H1 (cell line): ENCODE results near the gene CDCA7. TPM values are rescaled to one million over a fixed set of nuclear protein-coding genes. Genes with fewer than 3 reads are reported as not detected.

Experiments used
- CTCF ChIA-PET: fragments of 300-600 bp; sonication (Branson Sonifier 250); formaldehyde crosslinking; loops from one replicate; lab custom pipeline; 2021; ENCODE audit not compliant: partially characterized antibody; lab: Charles Lee
- POLR2A ChIA-PET: fragments of 300-600 bp; sonication (Branson Sonifier 250); formaldehyde crosslinking; loops from one replicate; lab custom pipeline; 2021; ENCODE audit warnings: inconsistent platforms; ENCODE audit not compliant: partially characterized antibody; lab: Charles Lee
- DNase-seq, 2 experiments: peaks; one replicate each; pipeline versions ENCODE4 v3.0.0 to v3.0.0-alpha.2; 2010 to 2022; ENCODE audit warnings: low spot score in 2 of 2, low read depth in 1 of 2, mixed read lengths in 1 of 2
- FAIRE-seq: peaks from 2 replicates; lab custom pipeline; 2011; peaks lifted over from hg19 to GRCh38; lab: Jason Lieb, UNC
- H2AFZ ChIP-seq: 2 replicates; pipeline ENCODE4 v1.8.1; 2012; ENCODE audit warnings: low read length, inconsistent platforms
- H2AK5ac ChIP-seq: 2 replicates; pipeline ENCODE4 v1.6.1; 2013; ENCODE audit warnings: low read depth, low read length
- H2BK120ac ChIP-seq: replicated peaks from 2 replicates; pipeline ENCODE3; 2013; ENCODE audit warnings: low read depth, low read length, inconsistent platforms
- H2BK12ac ChIP-seq: 2 replicates; pipeline ENCODE4 v1.6.1; 2013; ENCODE audit warnings: low read depth, low read length
- H2BK15ac ChIP-seq: 2 replicates; pipeline ENCODE4 v1.6.1; 2013; ENCODE audit warnings: low read length
- H2BK20ac ChIP-seq: 2 replicates; pipeline ENCODE4 v1.6.1; 2013; ENCODE audit warnings: low read length
- H2BK5ac ChIP-seq: 2 replicates; pipeline ENCODE4 v1.6.1; 2013; ENCODE audit warnings: low read depth, low read length
- H3K14ac ChIP-seq: 2 replicates; pipeline ENCODE4 v1.6.1; 2013; ENCODE audit warnings: inconsistent platforms; ENCODE audit not compliant: insufficient read length
- H3K18ac ChIP-seq: 2 replicates; pipeline ENCODE4 v1.6.1; 2013; ENCODE audit warnings: low read length; ENCODE audit errors: extremely low read depth
- H3K23ac ChIP-seq: 2 replicates; pipeline ENCODE4 v1.6.1; 2013; ENCODE audit warnings: inconsistent platforms; ENCODE audit not compliant: insufficient read length
- H3K23me2 ChIP-seq: 2 replicates; pipeline ENCODE4 v1.6.1; 2013; ENCODE audit warnings: low read depth, low read length
- H3K27ac ChIP-seq: 2 replicates; pipeline ENCODE4 v1.6.1; 2011; ENCODE audit warnings: low read depth, low read length, inconsistent platforms
- H3K27me3 ChIP-seq, 4 experiments: replicated peaks in 1 of 4; 1 replicate in 1 of 4; 2 replicates in 3 of 4; pipeline versions ENCODE4 v1.6.1 to v1.8.1; 2011 to 2013; ENCODE audit warnings: low read length in 3 of 4, mild to moderate bottlenecking in 3 of 4, inconsistent platforms in 2 of 4, mixed read lengths in 2 of 4, moderate library complexity in 1 of 4; ENCODE audit not compliant: control insufficient read depth in 3 of 4, insufficient read depth in 3 of 4; ENCODE audit errors: extremely low read depth in 1 of 4
- H3K36me3 ChIP-seq, 4 experiments: 2 replicates each; pipeline versions ENCODE4 v1.6.1 to v1.8.1; 2011 to 2013; ENCODE audit warnings: mild to moderate bottlenecking in 4 of 4, low read length in 3 of 4, moderate library complexity in 2 of 4, control low read depth in 1 of 4, inconsistent platforms in 1 of 4; ENCODE audit not compliant: insufficient read depth in 4 of 4, control insufficient read depth in 2 of 4
- H3K4ac ChIP-seq: replicated peaks from 2 replicates; pipeline ENCODE3; 2013; ENCODE audit warnings: low read length, low read depth, mixed read lengths, inconsistent platforms; ENCODE audit not compliant: insufficient read length
- H3K4me1 ChIP-seq, 4 experiments: replicated peaks in 1 of 4; 1 replicate in 1 of 4; 2 replicates in 3 of 4; pipeline versions ENCODE4 v1.6.1 to v1.8.1; 2011 to 2013; ENCODE audit warnings: low read length in 3 of 4, inconsistent platforms in 2 of 4, mixed read lengths in 1 of 4; ENCODE audit not compliant: insufficient read depth in 4 of 4, control insufficient read depth in 3 of 4
- H3K4me2 ChIP-seq, 2 experiments: 2 replicates each; pipeline versions ENCODE4 v1.6.1 to v1.8.1; 2011 to 2013; ENCODE audit warnings: low read depth in 2 of 2, low read length in 2 of 2, control low read depth in 1 of 2, inconsistent platforms in 1 of 2, mild to moderate bottlenecking in 1 of 2; ENCODE audit not compliant: insufficient read depth in 1 of 2
- H3K4me3 ChIP-seq, 4 experiments: fragments of 200-600, 300-600 bp in 1 of 4; sonication (generic), shearing (Covaris generic), sonication (Bioruptor Twin) in 1 of 4; 2 replicates each; pipeline versions ENCODE4 v1.5.1 to v1.8.1; 2011 to 2016; ENCODE audit warnings: low read length in 4 of 4, low read depth in 3 of 4, control low read depth in 2 of 4, inconsistent platforms in 2 of 4, mild to moderate bottlenecking in 2 of 4, mixed read lengths in 1 of 4, moderate library complexity in 1 of 4; ENCODE audit not compliant: insufficient read depth in 2 of 4; ENCODE audit errors: extremely low read depth in 1 of 4
- H3K56ac ChIP-seq: replicated peaks from 2 replicates; pipeline ENCODE3; 2013; ENCODE audit warnings: low read depth, mild to moderate bottlenecking, mixed read lengths, low read length, inconsistent platforms; ENCODE audit not compliant: insufficient read length
- H3K79me1 ChIP-seq: 2 replicates; pipeline ENCODE4 v1.6.1; 2013; ENCODE audit warnings: low read depth, low read length, control low read depth
- H3K79me2 ChIP-seq, 2 experiments: 2 replicates each; pipeline versions ENCODE4 v1.6.1 to v1.8.1; 2012 to 2013; ENCODE audit warnings: low read length in 2 of 2, mild to moderate bottlenecking in 2 of 2, inconsistent platforms in 1 of 2; ENCODE audit not compliant: insufficient read depth in 2 of 2, control insufficient read depth in 1 of 2
- H3K9ac ChIP-seq, 4 experiments: replicated peaks in 1 of 4; 1 replicate in 1 of 4; 2 replicates in 3 of 4; pipeline versions ENCODE4 v1.6.1 to v1.8.1; 2011 to 2013; ENCODE audit warnings: low read depth in 3 of 4, low read length in 3 of 4, control low read depth in 2 of 4, mild to moderate bottlenecking in 2 of 4, moderate library complexity in 2 of 4, inconsistent platforms in 1 of 4; ENCODE audit errors: extremely low read depth in 1 of 4
- H3K9me3 ChIP-seq, 2 experiments: 2 replicates each; pipeline versions ENCODE4 v1.6.1 to v1.8.1; 2012 to 2013; ENCODE audit warnings: mild to moderate bottlenecking in 2 of 2, moderate library complexity in 2 of 2, control low read depth in 1 of 2, inconsistent platforms in 1 of 2, low read depth in 1 of 2, low read length in 1 of 2, mixed read lengths in 1 of 2; ENCODE audit not compliant: insufficient read depth in 2 of 2
- H4K20me1 ChIP-seq, 2 experiments: replicated peaks in 1 of 2; 2 replicates each; pipeline versions ENCODE3 to v1.8.1; 2011 to 2013; ENCODE audit warnings: inconsistent platforms in 2 of 2, low read length in 2 of 2, mild to moderate bottlenecking in 1 of 2; ENCODE audit not compliant: insufficient read depth in 2 of 2, control insufficient read depth in 1 of 2
- H4K5ac ChIP-seq: 2 replicates; pipeline ENCODE4 v1.6.1; 2013; ENCODE audit warnings: low read length, low read depth, mixed read lengths, inconsistent platforms; ENCODE audit not compliant: insufficient read length
- H4K8ac ChIP-seq: 2 replicates; pipeline ENCODE4 v1.8.0; 2013; ENCODE audit warnings: mild to moderate bottlenecking, moderate library complexity, low read length, inconsistent platforms; ENCODE audit not compliant: insufficient read depth; ENCODE audit errors: extremely low read depth
- H4K91ac ChIP-seq: replicated peaks from 2 replicates; pipeline ENCODE3; 2013; ENCODE audit warnings: low read length, mixed read lengths, inconsistent platforms; ENCODE audit not compliant: insufficient read length
- BRCA1 ChIP-seq: IDR thresholded peaks from 2 replicates; pipeline ENCODE4 v1.6.1; 2012; ENCODE audit warnings: low read depth, low read length, improper control_type of control experiment
- CHD1 ChIP-seq: IDR thresholded peaks from 2 replicates; pipeline ENCODE4 v1.6.1; 2012; ENCODE audit warnings: low read depth, low read length, improper control_type of control experiment
- JUN ChIP-seq: IDR thresholded peaks from 2 replicates; pipeline ENCODE4 v1.6.1; 2011; ENCODE audit warnings: low read depth, mild to moderate bottlenecking, improper control_type of control experiment, low read length
- JUND ChIP-seq: IDR thresholded peaks from 2 replicates; pipeline ENCODE4 v1.6.1; 2011; ENCODE audit warnings: mild to moderate bottlenecking, improper control_type of control experiment, low read length
- KDM1A ChIP-seq: fragments of 200-600, 300-600 bp; sonication (generic); IDR thresholded peaks from 2 replicates; pipeline ENCODE4 v1.7.1; 2016; ENCODE audit warnings: mild to moderate bottlenecking, low read length, borderline replicate concordance
- KDM4A ChIP-seq: IDR thresholded peaks from one replicate; pipeline ENCODE4 v1.7.1; 2012; ENCODE audit warnings: low read depth, mild to moderate bottlenecking, moderate library complexity, low read length, inconsistent platforms; ENCODE audit not compliant: severe bottlenecking
- POLR2A ChIP-seq, 2 experiments: IDR thresholded peaks; 1 replicate in 1 of 2; 2 replicates in 1 of 2; pipeline ENCODE4 v1.6.1; 2011; ENCODE audit warnings: low read depth in 2 of 2, low read length in 2 of 2, mild to moderate bottlenecking in 2 of 2; ENCODE audit errors: control extremely low read depth in 1 of 2
- RAD21 ChIP-seq, 2 experiments: IDR thresholded peaks in 1 of 2; conservative IDR thresholded peaks in 1 of 2; 2 replicates each; pipeline ENCODE4 v1.6.1; 2011; ENCODE audit warnings: low read depth in 2 of 2, low read length in 2 of 2, improper control_type of control experiment in 1 of 2, inconsistent platforms in 1 of 2, mild to moderate bottlenecking in 1 of 2, moderate library complexity in 1 of 2
- TAF1 ChIP-seq: IDR thresholded peaks from 2 replicates; pipeline ENCODE4 v1.6.1; 2011; ENCODE audit warnings: mild to moderate bottlenecking, low read depth, low read length
- YY1 ChIP-seq: IDR thresholded peaks from 2 replicates; pipeline ENCODE4 v1.6.1; 2011; ENCODE audit warnings: low read depth, mild to moderate bottlenecking, low read length
- WGBS, 2 experiments: shearing (Covaris generic) in 1 of 2; methylation state at CpG; one replicate each; pipeline versions ENCODE4 v1.1.6 to v1.1.7; 2013 to 2015; ENCODE audit warnings: low lambda C conversion rate in 2 of 2, mixed read lengths in 2 of 2, inconsistent platforms in 1 of 2, low coverage in 1 of 2, missing lambda C conversion rate in 1 of 2; ENCODE audit not compliant: insufficient replicate concordance in 2 of 2, insufficient coverage in 1 of 2, insufficient read length in 1 of 2; ENCODE audit errors: extremely low coverage in 1 of 2, missing lambda C conversion rate in 1 of 2; 5-methylcytosine and 5-hydroxymethylcytosine counted together
- polyA plus RNA-seq, 7 experiments: library from polyadenylated mRNA; depleted of rRNA in 3 of 7; stranded (reverse) in 5 of 7; unstranded in 2 of 7; fragments of >200 nt in 5 of 7; fragments of 200-250 nt in 2 of 7; gene quantifications; 1 replicate in 5 of 7; 2 replicates in 1 of 7; 4 replicates in 1 of 7; pipeline versions ENCODE4 v1.2.1 to v1.2.3, GENCODE V29; 2011 to 2013; ENCODE audit warnings: missing spikeins in 2 of 7, mixed read lengths in 2 of 7
- total RNA-seq: library from RNA; stranded (reverse); fragmentation: NEBNext Ultra II Directional; extraction: Animal tissue kit (Norgen Biotek cat#: 25700); gene quantifications from 2 replicates; pipeline ENCODE4 v1.2.1, GENCODE V29; 2021
- TF ChIP-seq, protein P1 (sequence below), 3 experiments: IDR thresholded peaks; 1 replicate in 2 of 3; 2 replicates in 1 of 3; pipeline versions ENCODE4 v1.5.1 to v1.6.1; 2011; ENCODE audit warnings: low read length in 3 of 3, mild to moderate bottlenecking in 3 of 3, inconsistent platforms in 2 of 3, low read depth in 1 of 3, moderate library complexity in 1 of 3; ENCODE audit not compliant: insufficient read depth in 1 of 3; ENCODE audit errors: control extremely low read depth in 1 of 3
- TF ChIP-seq, protein P2 (sequence below): IDR thresholded peaks from 2 replicates; pipeline ENCODE4 v1.6.1; 2011; ENCODE audit warnings: low read depth, mild to moderate bottlenecking, low read length; ENCODE audit not compliant: insufficient read depth

Gene CDCA7
- total and polyA plus RNA-seq, 2 of the 8 experiments (the other 6 are each of a cell fraction or from before 2014, with no cell fraction given): 64.4 to 80.4 TPM

DNA sequence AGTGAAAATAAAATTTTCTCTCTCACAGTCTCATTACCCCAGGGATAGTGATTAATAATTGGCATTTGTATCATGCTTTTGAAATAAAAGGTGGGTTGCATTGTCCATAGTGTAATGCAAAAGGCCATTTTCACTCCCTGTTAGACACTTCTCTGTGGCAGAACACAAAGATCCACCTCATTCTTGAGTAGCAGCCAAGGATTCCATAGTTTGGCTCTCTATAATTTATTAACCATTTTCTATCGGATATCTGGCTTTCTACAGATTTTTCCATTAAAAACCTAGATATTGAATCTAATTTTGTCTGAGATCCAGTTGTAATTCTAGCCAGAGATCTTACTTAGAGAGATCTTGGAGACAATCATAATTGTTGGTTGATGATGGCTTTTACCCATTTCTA, 39.0 kb downstream of the CDCA7 start:
- Histone ChIP-seq H3K4ac (no peak overlapping the region), H3K79me2 (no peaks in the 10 kb centered on the region), H3K4me2 (no peak overlapping the region), H3K23me2 (no peaks in the 10 kb centered on the region), H3K36me3 (no peaks in the 10 kb centered on the region), H3K56ac (no peak overlapping the region), H3K9ac (no peak overlapping the region), H2BK5ac (no peak overlapping the region), H2BK20ac (no peak overlapping the region), H3K18ac (no peak overlapping the region), H4K91ac (no peak overlapping the region), H4K8ac (no peak overlapping the region), H2BK15ac (no peak overlapping the region), H2BK120ac (no peak overlapping the region), H4K5ac (no peak overlapping the region), H3K79me1 (no peaks in the 10 kb centered on the region), H2BK12ac (no peak overlapping the region), H2AK5ac (no peak overlapping the region), H2AFZ (no peak overlapping the region), H3K23ac (no peak overlapping the region), H3K4me1 (peaks cover 2 to 12% (median 4%) of the 10 kb centered on the region in 4 experiments; a peak in 5 of 7 replicates), H3K27ac (no peak overlapping the region), H3K27me3 (no peaks in the 10 kb centered on the region), H4K20me1 (no peaks in the 10 kb centered on the region), H3K9me3 (no peaks in the 10 kb centered on the region), H3K4me3 (no peak overlapping the region), H3K14ac (no peak overlapping the region)
- CTCF ChIA-PET: no interaction called here
- POLR2A ChIA-PET: no interaction called here
- DNase-seq (no peak), FAIRE-seq (no peak)
- TF ChIP-seq KDM1A (no peak), KDM4A (no peak), YY1 (no peak), RAD21 (IDR thresholded peaks at IDR 0.05 in 1 of 2, conservative IDR thresholded peaks at IDR 0.05 in 1 of 2; ENCODE audit: low read depth in 2 of 2, low read length in 2 of 2) (no peak), POLR2A (IDR thresholded peaks at IDR 0.05; ENCODE audit: control extremely low read depth in 1 of 2, low read depth in 2 of 2, low read length in 2 of 2) (no peak), CHD1 (no peak), TAF1 (no peak), JUND (no peak), JUN (no peak), BRCA1 (no peak)
- TF ChIP-seq, protein P1, sequence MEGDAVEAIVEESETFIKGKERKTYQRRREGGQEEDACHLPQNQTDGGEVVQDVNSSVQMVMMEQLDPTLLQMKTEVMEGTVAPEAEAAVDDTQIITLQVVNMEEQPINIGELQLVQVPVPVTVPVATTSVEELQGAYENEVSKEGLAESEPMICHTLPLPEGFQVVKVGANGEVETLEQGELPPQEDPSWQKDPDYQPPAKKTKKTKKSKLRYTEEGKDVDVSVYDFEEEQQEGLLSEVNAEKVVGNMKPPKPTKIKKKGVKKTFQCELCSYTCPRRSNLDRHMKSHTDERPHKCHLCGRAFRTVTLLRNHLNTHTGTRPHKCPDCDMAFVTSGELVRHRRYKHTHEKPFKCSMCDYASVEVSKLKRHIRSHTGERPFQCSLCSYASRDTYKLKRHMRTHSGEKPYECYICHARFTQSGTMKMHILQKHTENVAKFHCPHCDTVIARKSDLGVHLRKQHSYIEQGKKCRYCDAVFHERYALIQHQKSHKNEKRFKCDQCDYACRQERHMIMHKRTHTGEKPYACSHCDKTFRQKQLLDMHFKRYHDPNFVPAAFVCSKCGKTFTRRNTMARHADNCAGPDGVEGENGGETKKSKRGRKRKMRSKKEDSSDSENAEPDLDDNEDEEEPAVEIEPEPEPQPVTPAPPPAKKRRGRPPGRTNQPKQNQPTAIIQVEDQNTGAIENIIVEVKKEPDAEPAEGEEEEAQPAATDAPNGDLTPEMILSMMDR (IDR thresholded peaks at IDR 0.05; ENCODE audit: control extremely low read depth in 1 of 3, insufficient read depth in 1 of 3, low read depth in 1 of 3, low read length in 3 of 3): no peak
- TF ChIP-seq, protein P2, sequence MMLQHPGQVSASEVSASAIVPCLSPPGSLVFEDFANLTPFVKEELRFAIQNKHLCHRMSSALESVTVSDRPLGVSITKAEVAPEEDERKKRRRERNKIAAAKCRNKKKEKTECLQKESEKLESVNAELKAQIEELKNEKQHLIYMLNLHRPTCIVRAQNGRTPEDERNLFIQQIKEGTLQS: no peak
- WGBS, 2 experiments: 83% methylated on average over 1 of the region's 1 CpG; no CpG with 5 or more reads in 1 of the 2 experiments
